GM19238 (cell line): ENCODE results near the gene FKTN.

Experiments used
- DNase-seq: peaks from one replicate; pipeline ENCODE4 v3.0.0; 2011; ENCODE audit warnings: low spot score; ENCODE audit not compliant: insufficient read length

The FKTN gene

GRCh38 chr9:105632807-105633206 is 74.9 kb downstream of the FKTN start:
- DNase-seq: no peak

GRCh38 chr9:105633411-105633810 is 75.5 kb downstream of the FKTN start:
- no peak for DNase-seq

DNA sequence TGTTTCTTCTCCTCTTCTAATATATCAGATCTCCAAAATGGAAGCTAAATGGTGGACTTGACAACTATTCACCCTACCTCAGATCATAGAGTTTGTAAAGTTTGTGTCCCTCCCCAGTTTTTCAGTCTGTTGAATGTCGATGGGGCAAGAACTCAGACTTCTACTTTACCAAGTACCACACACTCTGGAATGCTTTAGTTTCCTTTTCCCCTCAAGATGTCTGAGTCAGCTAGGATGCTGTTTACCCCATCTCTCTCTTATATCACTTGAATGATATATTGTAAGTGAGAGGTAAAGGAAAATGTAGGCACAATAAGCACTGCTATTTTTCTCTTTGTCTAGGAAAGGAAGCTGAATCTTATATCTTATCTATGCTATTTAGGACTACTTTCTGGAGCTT is 78.4 kb downstream of the FKTN start:
- no peak for DNase-seq

DNA sequence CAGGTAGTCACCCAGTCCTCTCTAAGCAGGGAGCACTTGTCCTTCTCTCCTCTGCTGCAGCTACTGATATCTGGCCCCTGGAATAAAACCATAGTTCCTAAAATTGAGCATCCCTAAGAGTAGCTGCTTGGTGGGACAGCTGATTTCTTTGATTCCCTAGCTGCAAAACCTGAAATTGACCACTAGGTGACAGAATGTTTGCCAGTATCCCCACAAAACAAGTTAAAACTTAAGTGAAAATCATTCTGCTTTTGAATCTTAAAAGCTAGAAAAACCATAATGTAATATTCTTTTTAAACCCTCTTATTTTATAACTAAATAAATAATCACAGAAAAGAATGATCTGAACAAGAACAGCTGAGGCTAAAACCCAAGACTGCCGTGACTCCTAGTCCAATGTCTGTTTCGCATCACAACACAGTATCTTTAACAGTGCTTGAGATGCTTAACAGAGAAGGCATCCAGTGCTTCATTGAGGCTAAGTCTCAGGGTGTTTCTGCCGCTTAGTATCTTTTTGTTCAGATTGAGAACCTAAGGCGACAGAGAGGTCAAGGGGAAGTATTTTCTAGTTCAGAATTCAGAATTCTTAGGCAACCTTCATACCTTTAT is 80.0 kb downstream of the FKTN start:
- no peak for DNase-seq

- no peak for DNase-seq
Observed at GRCh38 chr9:105639936-105640335, 82.0 kb downstream of the FKTN start.

GRCh38 chr9:105643795-105644194 is 85.9 kb downstream of the FKTN start:
- no peak for DNase-seq

DNA sequence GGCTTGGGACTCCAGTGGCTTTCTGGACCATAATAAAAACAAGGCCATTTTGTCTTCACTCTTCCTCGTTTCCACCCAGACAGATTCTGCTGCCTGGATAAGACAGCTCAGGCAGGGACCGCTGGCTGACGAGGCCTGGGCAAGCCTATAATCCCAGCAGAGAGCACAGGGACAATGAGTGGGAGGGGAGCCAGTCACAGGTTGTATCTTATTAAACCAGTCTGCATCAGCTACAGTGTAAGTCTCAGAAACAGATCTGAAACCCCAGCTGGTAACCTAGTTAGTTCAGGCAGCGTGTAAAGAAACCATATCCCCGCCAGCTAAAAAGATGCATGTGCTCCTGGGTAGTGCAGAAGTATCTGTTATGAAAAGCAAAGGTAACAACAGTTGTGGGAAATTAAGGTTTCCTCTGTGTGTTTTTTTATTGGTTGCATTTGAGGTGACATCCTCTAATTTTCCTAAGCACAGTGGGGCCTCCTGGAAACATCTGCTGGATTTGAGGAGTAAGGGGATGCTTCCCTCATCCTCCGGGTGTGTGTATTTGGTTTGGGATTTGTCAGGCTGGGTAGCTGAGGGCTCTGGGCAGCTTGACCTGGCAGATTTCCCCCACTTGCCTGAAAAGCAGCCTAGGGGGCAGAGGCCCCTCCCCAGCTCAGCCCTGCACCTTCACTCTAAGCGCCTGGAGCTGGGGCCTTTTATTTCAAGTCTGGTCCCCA is 89.1 kb downstream of the FKTN start:
- no peak for DNase-seq

DNA sequence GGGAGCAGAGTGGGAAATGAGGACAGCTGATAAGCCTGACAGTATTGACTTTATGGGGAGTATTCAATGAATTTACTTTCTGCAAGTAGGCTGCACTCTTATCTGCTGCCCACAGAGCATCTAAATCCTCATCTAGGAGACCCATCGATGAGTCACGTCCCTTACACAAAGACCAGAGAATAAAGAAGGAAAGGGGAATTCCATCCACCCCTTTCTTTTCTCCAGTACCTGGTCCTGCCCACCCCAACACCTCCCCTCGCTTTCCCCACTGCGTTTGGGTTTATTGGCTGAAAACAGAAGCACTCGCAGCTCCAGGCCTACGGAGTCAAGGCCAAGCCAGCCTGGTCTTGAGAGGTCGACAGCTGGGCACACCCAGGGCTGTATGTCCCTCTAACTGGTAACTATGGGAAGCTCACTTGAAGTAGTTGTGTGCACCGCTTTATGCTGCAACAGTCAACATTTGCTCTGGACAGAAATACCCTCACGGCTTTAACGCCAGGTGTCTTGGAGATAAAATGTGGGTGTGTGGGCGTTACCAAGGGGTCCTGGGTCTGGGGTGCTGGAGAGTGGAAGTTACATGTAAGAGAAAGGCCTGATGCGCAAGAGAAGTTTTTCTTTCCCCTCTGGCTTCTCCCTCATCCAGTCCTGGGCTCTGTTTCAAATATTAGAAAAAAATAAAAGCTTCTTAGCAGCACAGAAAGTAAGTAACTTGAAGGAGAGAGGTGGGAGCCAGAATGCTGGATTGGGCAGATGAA is 89.8 kb downstream of the FKTN start:
- no peak for DNase-seq

DNA sequence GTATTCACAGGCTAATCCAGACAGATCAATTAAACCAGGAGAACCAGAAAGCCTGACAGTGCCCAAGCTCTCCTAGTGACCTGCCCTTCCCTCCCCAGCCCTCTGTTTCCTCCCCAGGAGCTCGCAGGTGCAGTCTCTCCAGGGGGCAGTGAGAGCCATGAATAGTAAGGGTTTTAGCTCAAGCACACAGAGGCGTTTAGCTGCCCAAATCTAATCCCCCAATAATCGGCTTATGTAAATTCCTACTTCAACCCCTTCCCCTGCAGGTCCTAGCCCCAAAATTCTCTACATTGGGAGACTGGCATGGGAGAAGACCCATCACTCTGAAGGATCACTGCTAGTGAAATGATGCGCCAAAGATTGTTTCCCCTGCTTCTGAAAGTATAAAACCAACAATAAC is 93.9 kb downstream of the FKTN start:
- DNase-seq: no peak

DNA sequence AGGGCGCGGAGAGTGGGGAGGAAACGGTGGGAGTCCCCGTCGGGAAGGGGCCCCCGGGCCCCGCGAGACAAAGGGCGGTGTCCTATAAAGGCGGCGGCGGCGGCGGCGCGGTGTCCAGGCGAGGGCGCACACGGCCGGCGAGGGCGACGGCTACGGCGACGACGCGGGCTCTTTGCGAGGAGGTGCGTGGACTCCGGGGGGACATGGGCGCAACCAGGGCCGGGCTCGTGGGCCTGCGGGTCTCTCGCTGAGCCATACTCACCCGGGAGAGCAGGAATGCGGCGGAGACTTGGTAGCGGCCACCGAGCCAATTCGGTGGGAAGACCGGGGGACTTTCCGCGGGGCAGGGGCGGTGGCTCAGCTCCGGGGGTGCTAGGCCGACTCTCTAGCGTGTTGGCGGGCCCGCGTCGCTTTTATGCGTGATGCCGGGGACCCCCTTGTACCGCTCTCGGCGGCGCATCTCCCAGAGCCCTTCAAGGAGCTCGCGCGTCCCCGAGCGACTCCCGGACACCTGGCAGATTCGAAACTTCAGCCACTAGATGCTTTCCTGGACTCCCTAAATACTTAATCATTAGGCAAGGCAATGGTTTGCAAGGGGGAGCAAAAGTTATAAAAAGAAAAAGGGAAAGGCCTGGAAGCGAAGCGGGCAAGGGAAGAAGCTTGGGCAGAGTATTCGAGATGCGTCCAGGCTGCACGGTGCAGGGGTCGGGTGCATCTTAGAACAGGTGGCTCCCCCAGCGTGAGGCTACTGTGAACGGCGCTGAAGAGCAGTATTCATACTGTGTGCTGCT is 98.4 kb downstream of the FKTN start:
- peak; percentile 28 for DNase-seq

- DNase-seq: no peak
Observed at GRCh38 chr9:105658351-105658750, 100.4 kb downstream of the FKTN start.

DNA sequence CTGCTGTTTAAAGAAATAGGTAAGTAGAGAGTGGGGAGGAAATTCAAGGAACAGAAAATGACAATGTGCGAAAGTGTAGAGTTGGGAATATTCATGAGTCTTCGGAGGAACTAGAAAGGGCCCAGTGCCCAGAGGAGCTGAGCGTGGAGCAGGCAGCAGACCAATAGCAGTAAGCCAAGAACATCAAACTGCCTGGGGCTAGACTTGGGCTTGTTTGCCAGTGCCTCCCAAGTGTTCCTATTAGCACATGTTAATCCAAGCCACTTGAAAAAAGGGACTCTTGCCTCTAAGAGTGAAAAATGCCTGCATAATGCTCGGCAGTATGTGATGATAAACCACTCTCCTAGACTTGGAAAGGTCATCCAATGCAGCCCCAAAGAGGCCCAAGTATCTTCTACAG is 103.1 kb downstream of the FKTN start:
- DNase-seq: no peak

- peak; percentile 19 for DNase-seq
Observed at GRCh38 chr9:105662184-105663104, 104.5 kb downstream of the FKTN start, which contains the start of gene TAL2. Gene TAL2, plus strand, starts transcription at chr9:105662457. Its CDS starts 40 bp downstream, at chr9:105662497.

- DNase-seq: no peak
Observed at GRCh38 chr9:105663914-105664313, 106.0 kb downstream of the FKTN start.

- no peak for DNase-seq
Observed at GRCh38 chr9:105667867-105668266, 109.9 kb downstream of the FKTN start.

DNA sequence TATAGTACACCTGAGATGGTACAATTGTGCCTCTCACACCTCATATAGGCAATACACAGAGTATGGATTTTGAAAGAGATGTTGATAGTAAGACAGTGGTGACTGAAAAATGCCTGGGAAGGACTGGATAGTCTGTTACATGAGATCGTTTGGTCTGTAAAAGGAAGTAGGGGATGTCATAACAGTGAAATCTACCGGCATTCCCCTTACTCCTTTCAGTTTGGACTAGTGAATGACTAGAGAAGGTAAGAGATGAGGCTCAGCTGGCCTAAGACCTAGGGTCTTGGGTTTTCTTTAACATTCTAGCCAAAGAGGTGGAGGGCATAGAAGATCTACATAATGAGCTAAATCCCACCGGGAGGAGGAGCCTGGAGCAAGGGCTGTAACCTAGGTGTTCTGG is 112.4 kb downstream of the FKTN start:
- DNase-seq: no peak

DNA sequence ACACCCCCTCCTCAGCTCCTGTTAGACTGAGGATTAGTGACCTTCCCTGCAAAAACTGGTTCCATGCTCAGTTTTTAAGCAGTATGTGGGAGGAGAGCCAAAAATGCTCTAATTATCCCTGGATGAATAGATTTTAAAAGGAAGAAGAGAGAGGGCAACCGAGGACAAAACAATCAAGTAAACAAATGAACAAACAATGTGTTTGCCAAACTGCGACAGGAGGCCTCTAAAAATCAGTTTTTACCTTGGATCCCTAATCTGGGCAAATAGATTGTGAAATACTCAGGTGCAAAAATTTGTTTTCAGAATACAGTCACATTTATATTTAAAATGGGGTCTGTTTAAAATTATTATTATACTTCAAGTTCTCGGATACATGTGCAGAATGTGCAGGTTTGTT is 112.8 kb downstream of the FKTN start:
- no peak for DNase-seq

DNA sequence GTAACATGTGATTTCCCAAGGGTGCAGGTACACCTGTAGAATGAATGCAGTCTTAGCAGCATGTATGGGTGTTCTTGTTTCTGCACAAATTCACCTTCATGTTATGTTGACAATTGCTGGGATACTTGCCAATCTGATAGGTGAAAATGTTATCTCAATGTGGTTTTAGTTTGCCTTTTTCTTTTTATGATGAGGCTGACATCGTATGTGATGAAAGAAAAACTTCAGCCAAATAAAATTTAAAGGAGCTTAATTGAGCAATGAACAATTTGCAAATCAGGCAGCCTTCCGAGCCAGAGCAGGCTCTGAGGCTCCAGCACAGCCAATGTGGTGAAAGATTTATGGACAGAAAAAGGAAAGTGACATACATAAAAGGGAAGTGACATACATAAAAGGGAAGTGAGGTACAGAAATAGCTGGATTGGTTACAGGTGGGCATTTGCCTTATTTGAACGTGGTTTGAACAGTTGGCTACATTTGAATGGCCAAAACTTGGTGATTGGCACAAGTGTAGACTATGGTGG is 114.8 kb downstream of the FKTN start:
- DNase-seq: no peak

GRCh38 chr9:105673850-105674387 is 116.0 kb downstream of the FKTN start:
- DNase-seq: no peak

DNA sequence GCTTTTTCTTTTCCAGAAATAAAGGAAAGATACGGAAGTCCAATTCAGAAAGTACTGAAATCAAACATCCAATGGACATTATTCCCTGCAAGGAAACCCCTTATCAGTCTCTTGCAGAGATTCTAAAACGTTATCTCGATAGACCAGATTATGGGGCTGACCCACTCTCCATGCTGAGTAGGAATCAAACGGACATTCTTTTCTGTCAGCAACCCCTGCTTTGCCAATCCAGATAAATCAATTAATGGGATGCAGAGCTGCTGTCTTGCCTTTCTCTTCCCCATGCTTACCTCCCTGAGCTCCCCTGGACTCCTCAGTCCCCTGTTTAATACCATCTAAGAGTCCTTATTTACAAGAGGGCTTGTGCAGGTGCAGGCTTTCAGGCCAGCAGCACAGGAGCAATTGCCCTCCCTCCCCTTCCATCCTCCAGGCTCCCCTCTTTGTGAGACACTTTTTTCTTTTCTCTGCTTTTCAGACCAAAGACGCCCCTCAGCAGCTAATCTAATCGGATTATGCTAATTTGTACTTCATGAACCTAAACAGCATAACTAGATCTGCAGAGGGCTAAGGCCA is 118.5 kb downstream of the FKTN start:
- no peak for DNase-seq
